Neural progenitor cell (in vitro differentiated cells): ENCODE data around the gene NPHP4. TPM values are rescaled to one million over a fixed set of nuclear protein-coding genes. Genes with fewer than 3 reads are reported as not detected.

Experiments
- DNase-seq: peaks from one replicate; pipeline ENCODE4 v3.0.0-alpha.2; 2016; ENCODE audit warnings: low spot score
- H2AFZ ChIP-seq: fragments of 200-600 bp; sonication (generic); replicated peaks from 2 replicates; pipeline ENCODE4 v1.6.1; 2016; ENCODE audit warnings: antibody characterized with exemption
- H3F3A ChIP-seq: fragments of 200-600 bp; sonication (generic); 2 replicates; pipeline ENCODE4 v1.6.1; 2016; ENCODE audit warnings: antibody characterized with exemption, low read depth
- H3K27ac ChIP-seq: fragments of 200-600 bp; sonication (generic); 2 replicates; pipeline ENCODE4 v1.5.1; 2016; ENCODE audit warnings: mild to moderate bottlenecking
- H3K27me3 ChIP-seq: fragments of 200-600 bp; sonication (generic); 2 replicates; pipeline ENCODE4 v1.6.1; 2016; ENCODE audit warnings: mild to moderate bottlenecking, moderate library complexity
- H3K36me3 ChIP-seq: fragments of 200-600 bp; sonication (generic); 2 replicates; pipeline ENCODE4 v1.5.1; 2016
- H3K4me1 ChIP-seq: fragments of 200-600 bp; sonication (generic); 2 replicates; pipeline ENCODE4 v1.6.1; 2016; ENCODE audit warnings: mixed run types
- H3K4me2 ChIP-seq: fragments of 200-600 bp; sonication (generic); 2 replicates; pipeline ENCODE4 v1.6.1; 2016
- H3K4me3 ChIP-seq: fragments of 200-600 bp; sonication (generic); 2 replicates; pipeline ENCODE4 v1.5.1; 2016
- H3K79me2 ChIP-seq: fragments of 200-600 bp; sonication (generic); 2 replicates; pipeline ENCODE4 v1.6.1; 2016; ENCODE audit warnings: low read depth
- H3K9ac ChIP-seq: fragments of 200-600 bp; sonication (generic); 2 replicates; pipeline ENCODE4 v1.6.1; 2016
- H3K9me3 ChIP-seq: fragments of 200-600 bp; sonication (generic); 2 replicates; pipeline ENCODE4 v1.5.1; 2016; ENCODE audit warnings: low read depth
- H4K20me1 ChIP-seq: fragments of 200-600 bp; sonication (generic); 2 replicates; pipeline ENCODE4 v1.6.1; 2016; ENCODE audit warnings: low read depth
- H3K27ac Mint-ChIP-seq: 3 replicates; pipeline ENCODE4 v1.8.0; 2021; ENCODE audit warnings: mixed read lengths
- H3K27me3 Mint-ChIP-seq: 2 replicates; pipeline ENCODE4 v1.8.0; 2022; ENCODE audit warnings: low read depth, mild to moderate bottlenecking, inconsistent platforms, moderate library complexity, mixed read lengths; ENCODE audit not compliant: insufficient read depth
- H3K36me3 Mint-ChIP-seq: 3 replicates; pipeline ENCODE4 v1.8.0; 2021; ENCODE audit warnings: mixed read lengths
- H3K4me1 Mint-ChIP-seq: 3 replicates; pipeline ENCODE4 v1.8.0; 2021; ENCODE audit warnings: mixed read lengths
- H3K4me3 Mint-ChIP-seq: 3 replicates; pipeline ENCODE4 v1.8.0; 2021; ENCODE audit warnings: mild to moderate bottlenecking, moderate library complexity, mixed read lengths
- H3K9me3 Mint-ChIP-seq: 3 replicates; pipeline ENCODE4 v1.8.0; 2020; ENCODE audit warnings: mixed read lengths
- CTCF ChIP-seq: fragments of 200-600 bp; sonication (generic); IDR thresholded peaks from 2 replicates; pipeline ENCODE4 v1.5.1; 2017; ENCODE audit warnings: antibody characterized with exemption, mild to moderate bottlenecking
- EZH2 ChIP-seq: fragments of 200-600 bp; sonication (generic); IDR thresholded peaks from 2 replicates; pipeline ENCODE4 v1.6.1; 2017; ENCODE audit warnings: antibody characterized with exemption, mild to moderate bottlenecking, moderate library complexity
- EZH2phosphoT487 ChIP-seq: fragments of 200-600 bp; sonication (generic); IDR thresholded peaks from 2 replicates; pipeline ENCODE4 v1.6.1; 2017; ENCODE audit warnings: antibody characterized with exemption
- total RNA-seq: library from RNA; depleted of rRNA; stranded (reverse); fragments of >200 nt; gene quantifications from 2 replicates; pipeline ENCODE4 v1.2.3, GENCODE V29; 2015; ENCODE audit warnings: low replicate concordance

Gene NPHP4
- total RNA-seq, 1 donor from 2014 or later = 8.9 TPM

GRCh38 chr1:5831600-5832335 lies 160.5 kb downstream of the NPHP4 start:
- Histone ChIP-seq H3K79me2 (no peaks in the 10 kb centered on the region), H3F3A (peaks cover 11% of the 10 kb centered on the region), H3K9me3 (no peaks in the 10 kb centered on the region), H4K20me1 (no peaks in the 10 kb centered on the region), H3K27me3 (no peaks in the 10 kb centered on the region), H3K4me3 (no peak overlapping the region), H3K27ac (no peak overlapping the region), H2AFZ (no peak overlapping the region), H3K36me3 (no peaks in the 10 kb centered on the region), H3K4me1 (peaks cover 6% of the 10 kb centered on the region), H3K4me2 (no peak overlapping the region), H3K9ac (no peak overlapping the region)
- DNase-seq = peak; percentile 16
- H3K9me3 Mint-ChIP-seq = peaks cover 6% of the 10 kb centered on the region
- peaks cover 16% of the 10 kb centered on the region for H3K4me1 Mint-ChIP-seq
- peak overlapping the region; percentile 46 for H3K4me3 Mint-ChIP-seq
- H3K27me3 Mint-ChIP-seq = peaks cover 9% of the 10 kb centered on the region
- H3K27ac Mint-ChIP-seq = no peak overlapping the region
- H3K36me3 Mint-ChIP-seq = peaks cover 5% of the 10 kb centered on the region
- no peak for TF ChIP-seq EZH2phosphoT487
- TF ChIP-seq CTCF = no peak
- no peak for TF ChIP-seq EZH2

GRCh38 chr1:5830771-5831599 lies 161.2 kb downstream of the NPHP4 start:
- Histone ChIP-seq H3K27ac (no peak overlapping the region), H4K20me1 (no peaks in the 10 kb centered on the region), H3K4me2 (no peak overlapping the region), H3K79me2 (no peaks in the 10 kb centered on the region), H3K4me1 (peaks cover 6% of the 10 kb centered on the region), H2AFZ (no peak overlapping the region), H3K9me3 (no peaks in the 10 kb centered on the region), H3K9ac (no peak overlapping the region), H3F3A (peaks cover 11% of the 10 kb centered on the region), H3K4me3 (no peak overlapping the region), H3K36me3 (no peaks in the 10 kb centered on the region), H3K27me3 (no peaks in the 10 kb centered on the region)
- Mint-ChIP-seq H3K36me3 (peaks cover 5% of the 10 kb centered on the region), H3K4me1 (peaks cover 12% of the 10 kb centered on the region), H3K27me3 (peaks cover 9% of the 10 kb centered on the region), H3K9me3 (peaks cover 6% of the 10 kb centered on the region), H3K27ac (no peak overlapping the region), H3K4me3 (no peak overlapping the region)
- peak; percentile 90 for DNase-seq
- TF ChIP-seq CTCF = peak; percentile 87
- TF ChIP-seq EZH2 = no peak

GRCh38 chr1:5829414-5829813 lies 162.8 kb downstream of the NPHP4 start:
- no peak overlapping the region for H3K27ac ChIP-seq
- H3K27me3 ChIP-seq = no peaks in the 10 kb centered on the region
- Mint-ChIP-seq H3K9me3 (peaks cover 6% of the 10 kb centered on the region), H3K4me1 (peaks cover 9% of the 10 kb centered on the region), H3K27ac (no peak overlapping the region), H3K27me3 (peaks cover 6% of the 10 kb centered on the region), H3K4me3 (peak overlapping the region; percentile 13), H3K36me3 (peaks cover 5% of the 10 kb centered on the region)
- H3F3A ChIP-seq = peaks cover 11% of the 10 kb centered on the region
- H3K36me3 ChIP-seq = no peaks in the 10 kb centered on the region
- no peak overlapping the region for H3K4me3 ChIP-seq
- no peak overlapping the region for H3K4me2 ChIP-seq
- peaks cover 6% of the 10 kb centered on the region for H3K4me1 ChIP-seq
- no peaks in the 10 kb centered on the region for H4K20me1 ChIP-seq
- no peak overlapping the region for H2AFZ ChIP-seq
- H3K9me3 ChIP-seq = no peaks in the 10 kb centered on the region
- no peaks in the 10 kb centered on the region for H3K79me2 ChIP-seq
- DNase-seq = no peak
- TF ChIP-seq EZH2phosphoT487 (no peak), EZH2 (no peak), CTCF (no peak)
- H3K9ac ChIP-seq = no peak overlapping the region
